ENCODE data around the gene EPHB3.
A peak's percentile ranks its signal among the peaks of the same experiment; 100 is the strongest.

GRCh38 chr3:184561061-184561912 lies at the start of gene EPHB3:
- no peak for TF ChIP-seq EZH2 (IDR thresholded peaks at IDR 0.05; ENCODE audit: borderline replicate concordance, low read depth, low read length, severe bottlenecking)
- TF ChIP-seq CTCF (IDR thresholded peaks at IDR 0.05; ENCODE audit: extremely low read depth in 1 of 2, insufficient read depth in 1 of 2, low read depth in 1 of 2, low read length in 2 of 2) = peak; percentile 98 to 99

All from endothelial cell of umbilical vein (primary cell).